Ishikawa (cell line): Measurements from ENCODE around the gene FAU.

ENCODE experiments used
- CREB1 ChIP-seq: IDR thresholded peaks from 2 replicates; pipeline ENCODE4 v1.6.1; 2012; ENCODE audit warnings: low read depth
- EGR1 ChIP-seq: IDR thresholded peaks from 2 replicates; pipeline ENCODE4 v1.6.1; 2012
- EP300 ChIP-seq: IDR thresholded peaks from 2 replicates; pipeline ENCODE4 v1.6.1; 2012; ENCODE audit warnings: borderline replicate concordance
- FOXM1 ChIP-seq: IDR thresholded peaks from 2 replicates; pipeline ENCODE4 v1.6.1; 2012; ENCODE audit warnings: low read depth, borderline replicate concordance
- NFIC ChIP-seq: IDR thresholded peaks from 2 replicates; pipeline ENCODE4 v1.6.1; 2012
- RAD21 ChIP-seq: IDR thresholded peaks from 2 replicates; pipeline ENCODE4 v1.6.1; 2012; ENCODE audit warnings: low read depth
- TAF1 ChIP-seq: IDR thresholded peaks from 2 replicates; pipeline ENCODE4 v1.6.1; 2012; ENCODE audit warnings: low read depth, mild to moderate bottlenecking
- TF ChIP-seq, protein P1 (sequence below): IDR thresholded peaks from 2 replicates; pipeline ENCODE4 v1.6.1; 2012; ENCODE audit warnings: low read depth, mild to moderate bottlenecking
- TF ChIP-seq, protein P2 (sequence below): IDR thresholded peaks from 2 replicates; pipeline ENCODE4 v1.6.1; 2012

DNA sequence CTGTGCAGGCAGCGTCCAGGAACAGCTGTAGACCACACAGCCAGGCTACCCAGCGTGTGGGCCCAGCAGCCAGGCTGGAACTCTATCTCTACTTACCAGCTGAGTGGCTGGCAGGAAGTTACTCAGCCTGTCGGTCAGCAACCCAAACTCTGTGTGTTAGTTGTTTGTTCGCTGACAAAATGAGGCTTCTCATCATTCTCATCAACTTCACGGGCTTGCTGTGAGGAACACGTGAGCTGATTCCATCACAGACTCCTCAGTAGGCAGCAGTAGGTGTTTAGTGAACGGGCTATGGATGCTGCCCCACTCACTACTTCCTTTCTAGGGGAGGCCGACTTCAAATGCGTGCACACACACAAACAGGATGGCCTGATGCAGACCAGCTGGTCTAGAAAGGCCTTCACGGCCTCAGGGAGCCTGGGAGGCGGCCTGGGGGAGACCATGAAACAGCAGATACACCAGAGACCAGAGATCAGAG lies 47.3 kb upstream of the FAU start:
- no peak for TF ChIP-seq EGR1
- no peak for TF ChIP-seq RAD21
- TF ChIP-seq CREB1: no peak
- TF ChIP-seq, protein P1, sequence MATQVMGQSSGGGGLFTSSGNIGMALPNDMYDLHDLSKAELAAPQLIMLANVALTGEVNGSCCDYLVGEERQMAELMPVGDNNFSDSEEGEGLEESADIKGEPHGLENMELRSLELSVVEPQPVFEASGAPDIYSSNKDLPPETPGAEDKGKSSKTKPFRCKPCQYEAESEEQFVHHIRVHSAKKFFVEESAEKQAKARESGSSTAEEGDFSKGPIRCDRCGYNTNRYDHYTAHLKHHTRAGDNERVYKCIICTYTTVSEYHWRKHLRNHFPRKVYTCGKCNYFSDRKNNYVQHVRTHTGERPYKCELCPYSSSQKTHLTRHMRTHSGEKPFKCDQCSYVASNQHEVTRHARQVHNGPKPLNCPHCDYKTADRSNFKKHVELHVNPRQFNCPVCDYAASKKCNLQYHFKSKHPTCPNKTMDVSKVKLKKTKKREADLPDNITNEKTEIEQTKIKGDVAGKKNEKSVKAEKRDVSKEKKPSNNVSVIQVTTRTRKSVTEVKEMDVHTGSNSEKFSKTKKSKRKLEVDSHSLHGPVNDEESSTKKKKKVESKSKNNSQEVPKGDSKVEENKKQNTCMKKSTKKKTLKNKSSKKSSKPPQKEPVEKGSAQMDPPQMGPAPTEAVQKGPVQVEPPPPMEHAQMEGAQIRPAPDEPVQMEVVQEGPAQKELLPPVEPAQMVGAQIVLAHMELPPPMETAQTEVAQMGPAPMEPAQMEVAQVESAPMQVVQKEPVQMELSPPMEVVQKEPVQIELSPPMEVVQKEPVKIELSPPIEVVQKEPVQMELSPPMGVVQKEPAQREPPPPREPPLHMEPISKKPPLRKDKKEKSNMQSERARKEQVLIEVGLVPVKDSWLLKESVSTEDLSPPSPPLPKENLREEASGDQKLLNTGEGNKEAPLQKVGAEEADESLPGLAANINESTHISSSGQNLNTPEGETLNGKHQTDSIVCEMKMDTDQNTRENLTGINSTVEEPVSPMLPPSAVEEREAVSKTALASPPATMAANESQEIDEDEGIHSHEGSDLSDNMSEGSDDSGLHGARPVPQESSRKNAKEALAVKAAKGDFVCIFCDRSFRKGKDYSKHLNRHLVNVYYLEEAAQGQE: no peak
- TF ChIP-seq EP300: no peak
- no peak for TF ChIP-seq NFIC
- TF ChIP-seq FOXM1: no peak
- TF ChIP-seq, protein P2, sequence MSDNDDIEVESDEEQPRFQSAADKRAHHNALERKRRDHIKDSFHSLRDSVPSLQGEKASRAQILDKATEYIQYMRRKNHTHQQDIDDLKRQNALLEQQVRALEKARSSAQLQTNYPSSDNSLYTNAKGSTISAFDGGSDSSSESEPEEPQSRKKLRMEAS: no peak
- TF ChIP-seq TAF1: no peak
